Renal cortical epithelial cell (primary cell): ENCODE results near the gene SOX13. TPM values are rescaled to one million over a fixed set of nuclear protein-coding genes. Genes with fewer than 3 reads are reported as not detected.
"Not testable (repeated sequence)": the region's sequence is repeated elsewhere in the genome, so short reads cannot be mapped to it uniquely, and the experiment has no call there.

ENCODE experiments used
- DNase-seq: peaks from one replicate; pipeline ENCODE4 v3.0.0-alpha.2; 2011; ENCODE audit warnings: low read depth
- total RNA-seq: library from RNA; depleted of rRNA; stranded (reverse); fragments of >200 nt; gene quantifications from 2 replicates; pipeline ENCODE4 v1.2.3, GENCODE V29; 2014

Gene SOX13
- total RNA-seq: 3.3 and 11.5 TPM in 2 replicates

DNA sequence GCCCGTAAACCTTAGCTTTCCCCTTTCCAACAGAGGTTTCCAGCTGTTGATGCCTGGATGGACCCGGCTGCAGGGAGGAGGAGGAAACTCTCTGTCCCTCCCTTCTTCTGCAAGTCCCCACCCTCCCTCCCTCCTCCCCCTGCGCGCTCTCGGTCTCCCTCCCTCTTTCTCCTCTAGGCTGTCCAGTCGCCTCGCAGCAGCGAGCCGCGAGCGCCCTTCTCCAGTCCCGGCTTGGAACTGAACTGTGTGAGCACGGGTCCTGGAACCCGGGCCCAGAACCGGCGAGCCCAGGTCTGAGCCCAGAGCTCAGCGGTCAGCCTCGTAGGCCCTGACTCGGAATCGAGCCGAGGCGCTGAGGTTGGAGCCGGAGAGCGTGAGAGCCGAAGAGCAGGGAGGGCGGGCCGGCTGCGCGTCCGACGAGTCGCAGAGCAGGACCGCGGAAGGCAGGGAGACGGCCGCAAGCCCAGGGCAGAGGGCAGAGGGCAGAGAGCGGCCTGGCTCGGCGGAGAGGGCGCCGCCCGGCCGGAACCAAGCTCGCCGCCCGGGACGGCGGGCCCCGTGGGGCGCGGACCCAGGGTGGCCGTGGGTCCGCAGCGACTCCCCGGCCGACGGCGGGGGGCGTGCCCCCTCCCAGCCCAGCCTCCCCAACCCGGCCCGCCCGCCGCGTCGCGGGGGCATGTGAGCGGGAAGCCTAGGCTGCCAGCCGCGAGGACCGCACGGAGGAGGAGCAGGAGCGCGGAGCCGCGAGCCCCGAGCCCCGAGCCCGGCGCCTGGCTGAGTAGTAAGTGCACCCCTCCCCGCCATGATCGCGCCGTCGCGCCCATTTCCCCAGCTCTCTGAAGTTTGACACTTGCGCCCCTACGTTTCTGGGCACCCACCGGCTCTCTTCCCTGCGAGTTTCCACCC lies at the start of gene SOX13:
Gene SOX13 (plus strand): TSS at position 185 of the 906 bp plus-strand sequence. CDS start 39,801 bp downstream, outside the sequence.
- peak; percentile 75 for DNase-seq

DNA sequence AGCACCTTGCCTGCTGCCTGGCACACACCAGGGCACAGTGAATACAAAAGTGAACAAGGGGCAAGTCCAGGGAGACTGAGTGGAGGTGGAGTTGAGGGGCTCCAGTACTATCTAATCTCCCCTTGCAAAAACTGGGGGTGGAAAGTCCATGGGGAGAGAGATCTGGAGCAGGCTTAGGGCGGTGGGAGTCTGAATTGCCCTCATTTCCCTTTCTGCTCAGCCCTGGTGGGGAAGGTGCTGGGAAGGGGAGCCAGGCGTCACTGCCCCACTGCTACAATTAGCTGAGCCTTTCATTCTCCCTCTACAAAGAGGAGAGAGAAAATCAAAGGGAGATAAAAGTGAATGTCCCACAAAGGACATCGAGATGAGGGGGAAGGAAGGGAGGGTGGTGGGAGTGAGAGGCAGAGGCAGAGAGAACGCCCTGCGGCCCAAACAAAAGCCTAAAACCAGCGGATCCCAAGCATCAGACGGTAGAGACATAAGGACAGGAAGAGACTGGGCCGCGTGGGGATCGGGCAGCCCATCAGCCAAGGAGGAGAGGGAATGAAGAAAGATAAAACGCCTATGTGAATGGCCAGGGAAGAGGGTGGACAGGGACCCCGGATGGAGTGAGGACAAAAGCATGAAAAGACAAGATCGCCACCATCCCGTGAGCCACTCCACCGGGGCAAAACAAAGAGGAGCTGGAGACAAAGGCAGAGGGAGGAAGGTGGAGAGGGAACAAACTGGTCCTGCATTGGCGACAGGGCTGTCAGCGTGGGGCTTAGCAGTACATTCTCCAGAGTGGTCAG lies 46.8 kb upstream of the SOX13 start:
- DNase-seq: no peak

DNA sequence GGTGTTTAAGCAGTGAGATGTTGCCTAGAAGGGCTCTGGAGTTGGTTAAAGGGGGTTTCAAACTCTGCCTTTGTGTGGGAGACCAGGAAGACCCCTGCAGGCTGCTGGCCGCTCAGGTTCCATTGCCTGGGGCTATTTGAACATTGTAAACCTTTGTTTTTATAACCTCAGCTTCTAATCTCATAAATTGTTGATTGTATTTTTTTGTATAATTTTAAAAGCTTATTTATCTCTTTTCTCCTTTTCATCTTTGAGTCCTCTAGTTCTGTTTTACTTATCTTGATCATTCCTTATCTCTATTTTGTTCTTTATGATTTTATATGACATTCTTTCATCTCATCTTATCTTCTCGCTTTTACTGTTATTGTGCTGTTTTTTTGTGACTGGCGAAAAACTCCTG lies 45.5 kb upstream of the SOX13 start:
- DNase-seq: no peak

GRCh38 chr1:204029016-204029415 lies 43.9 kb upstream of the SOX13 start:
- no peak for DNase-seq

GRCh38 chr1:204031098-204031710 lies 41.7 kb upstream of the SOX13 start:
- DNase-seq: peak; percentile 15

DNA sequence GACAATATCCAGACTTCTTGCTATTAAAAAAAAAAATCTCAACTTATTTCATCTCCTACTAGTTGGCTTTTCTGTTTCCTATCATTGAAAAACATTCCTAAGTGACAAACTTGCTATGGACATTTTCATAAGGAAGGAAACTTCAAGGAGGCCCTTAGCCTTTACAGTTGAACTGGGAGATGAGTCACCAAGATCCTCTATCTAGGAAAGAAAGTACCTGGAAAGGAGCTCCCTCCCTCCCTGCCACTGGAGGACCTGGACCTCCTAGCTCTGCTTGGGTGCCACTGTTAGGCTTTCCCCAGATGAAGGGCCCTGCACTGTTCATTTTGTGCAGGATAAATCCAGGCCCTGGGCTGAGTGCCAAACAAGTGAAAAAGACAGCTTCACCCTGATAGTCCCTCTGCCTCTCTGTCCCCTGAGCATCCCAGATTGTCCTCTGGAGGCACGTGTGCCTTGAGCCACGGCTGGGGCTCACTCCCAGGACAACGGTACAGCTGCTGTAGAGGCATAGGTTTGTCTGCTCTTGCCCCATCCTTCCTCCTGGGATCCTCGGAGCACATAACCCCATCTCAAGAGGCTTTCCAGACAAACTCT lies 40.2 kb upstream of the SOX13 start:
- peak; percentile 34 for DNase-seq

DNA sequence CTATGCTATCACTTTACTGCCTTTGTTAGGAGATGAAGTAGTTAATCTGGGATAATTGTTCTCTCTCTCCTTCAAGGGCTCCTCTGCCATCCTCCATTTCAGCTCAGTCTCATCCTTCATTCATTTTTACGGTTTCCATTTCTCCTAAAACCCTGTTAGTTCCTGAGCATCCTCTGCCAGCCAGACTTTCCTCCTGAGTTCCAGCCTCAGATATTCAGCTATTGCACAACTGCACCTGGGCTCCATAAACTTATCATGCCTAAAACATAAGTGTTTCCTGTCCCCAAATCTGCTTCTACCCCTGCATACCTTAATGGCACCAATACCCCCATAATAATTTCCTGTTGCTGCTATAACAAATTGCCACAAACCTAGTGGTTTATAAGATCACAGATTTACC lies 39.6 kb upstream of the SOX13 start:
- no peak for DNase-seq

- DNase-seq: no peak
Measured at GRCh38 chr1:204036882-204037655, 35.8 kb upstream of the SOX13 start.

DNA sequence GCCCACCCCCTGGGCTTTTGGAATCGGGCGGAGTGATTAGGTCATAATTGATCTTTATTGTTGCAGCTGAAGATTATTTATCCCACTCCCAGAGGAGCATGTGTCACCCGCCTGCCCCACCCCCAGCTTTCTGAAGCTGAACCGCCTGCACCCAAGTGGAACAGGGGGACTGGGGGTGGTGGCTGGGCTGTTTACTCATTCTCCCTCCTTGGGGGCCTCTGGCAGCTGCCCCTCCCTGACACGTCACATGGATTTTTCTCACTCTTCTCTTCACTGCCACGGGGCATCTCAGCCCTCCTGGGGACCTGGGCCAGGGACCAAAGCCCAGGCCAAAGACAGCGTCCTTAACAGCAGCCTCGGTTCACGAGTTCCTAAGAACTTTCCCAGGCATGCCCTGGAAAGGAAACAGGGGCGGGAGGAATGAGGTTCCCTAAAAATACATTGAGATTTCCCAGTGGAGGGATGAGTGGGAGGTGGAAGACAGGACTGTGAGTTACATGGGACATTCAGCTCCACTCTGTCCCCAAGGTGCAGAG lies 31.6 kb upstream of the SOX13 start:
- DNase-seq: peak; percentile 87

GRCh38 chr1:204041803-204042505 lies 31.0 kb upstream of the SOX13 start:
- peak; percentile 52 for DNase-seq

- no peak for DNase-seq
Measured at GRCh38 chr1:204042516-204042915, 30.4 kb upstream of the SOX13 start.

DNA sequence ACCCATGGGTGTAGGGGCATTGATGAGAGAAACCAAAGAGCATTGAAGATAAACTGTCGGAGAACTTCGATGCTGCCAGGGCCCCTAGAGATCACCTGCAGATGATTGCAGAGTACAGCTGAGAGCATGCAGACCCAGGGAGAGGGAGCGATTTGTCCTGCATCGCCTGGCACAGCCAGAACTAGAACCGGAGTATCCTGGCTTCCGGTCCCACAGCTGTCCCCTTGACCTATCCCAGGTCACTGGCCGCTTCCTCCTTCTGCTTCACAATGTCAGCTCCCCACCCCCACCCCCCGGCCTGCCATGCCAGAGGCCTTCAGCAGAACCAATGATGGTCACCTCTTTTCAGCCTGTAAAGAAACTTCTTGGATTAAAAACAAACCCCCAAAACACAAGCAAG lies 29.2 kb upstream of the SOX13 start:
- no peak for DNase-seq

GRCh38 chr1:204044448-204044847 lies 28.5 kb upstream of the SOX13 start:
- DNase-seq: no peak

DNA sequence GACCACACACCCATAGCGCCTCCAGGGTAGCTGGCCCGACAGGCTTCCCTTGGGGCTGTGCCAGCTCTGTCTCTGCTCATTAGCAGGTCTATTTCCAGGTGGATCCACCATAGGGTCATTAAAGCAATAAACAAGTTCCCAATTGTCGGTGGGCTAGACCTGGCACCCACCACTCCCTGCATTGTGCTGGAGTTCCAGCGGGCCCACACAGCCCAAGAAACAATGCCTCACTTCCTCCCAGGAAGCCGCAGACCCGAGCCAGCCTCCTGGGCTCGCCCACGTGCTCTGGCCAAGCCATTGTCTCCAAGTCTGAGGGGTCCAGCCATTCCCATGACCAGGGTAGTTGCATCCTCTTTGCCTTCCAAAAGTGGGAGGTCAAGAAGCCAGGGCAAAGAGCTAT lies 27.5 kb upstream of the SOX13 start:
- DNase-seq: no peak

DNA sequence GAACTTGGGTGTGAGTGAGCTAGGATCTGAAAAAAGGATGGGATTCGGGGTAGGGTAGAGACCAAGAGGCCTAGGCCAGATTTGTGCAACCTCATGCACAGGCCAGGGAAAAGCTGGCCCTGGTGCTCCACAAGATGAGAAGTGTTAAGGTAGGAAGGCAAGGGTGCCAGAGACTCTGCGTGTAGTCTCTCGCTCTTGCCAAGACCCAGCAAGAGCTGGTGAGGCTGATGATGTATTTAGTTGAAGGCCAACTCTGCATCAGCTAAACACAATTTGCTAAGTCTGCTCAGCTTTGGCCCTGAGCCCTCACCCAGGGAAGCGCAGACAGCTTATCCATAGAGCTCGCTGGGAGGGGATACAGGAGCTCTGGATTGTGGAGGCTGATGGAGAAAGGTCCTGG lies 26.6 kb upstream of the SOX13 start:
- DNase-seq: no peak

DNA sequence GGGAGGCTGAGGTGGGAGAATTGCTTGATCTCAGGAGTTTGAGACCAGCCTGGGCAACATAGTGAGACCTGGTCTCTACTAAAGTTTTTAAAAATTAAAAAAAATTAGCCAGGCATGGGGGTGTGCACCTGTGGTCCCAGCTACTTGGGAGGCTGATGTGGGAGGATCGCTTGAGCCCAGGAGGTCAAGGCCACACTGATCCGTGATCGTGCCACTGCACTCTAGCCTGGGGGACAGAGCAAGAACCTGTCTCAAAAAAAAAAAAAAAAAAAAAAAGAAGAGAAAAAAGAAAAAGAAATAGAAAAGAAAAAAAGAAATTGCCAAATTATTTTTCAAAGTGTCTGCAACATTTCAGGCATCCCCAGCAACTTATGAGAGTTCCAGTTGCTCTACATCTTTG lies 24.1 kb upstream of the SOX13 start:
- not testable (repeated sequence) for DNase-seq

DNA sequence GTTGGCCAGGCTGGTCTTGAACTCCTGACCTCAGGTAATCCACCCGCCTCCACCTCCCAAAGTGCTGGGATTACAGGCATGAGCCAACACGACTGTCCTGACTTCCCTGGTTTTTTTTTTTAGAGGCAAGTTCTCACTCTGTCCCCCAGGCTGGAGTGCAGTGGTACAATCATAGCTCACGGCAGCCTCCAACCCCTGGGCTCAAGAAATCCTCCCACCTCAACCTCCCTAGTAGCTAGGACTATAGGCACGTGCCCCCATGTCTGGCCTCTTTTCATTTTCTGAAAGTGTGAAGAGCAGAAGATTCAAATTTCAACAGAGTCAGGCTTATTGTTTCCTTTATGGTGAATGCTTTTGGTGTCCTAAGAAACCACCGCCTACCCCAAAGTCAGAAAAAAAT lies 21.7 kb upstream of the SOX13 start:
- no peak for DNase-seq

- no peak for DNase-seq
Measured at GRCh38 chr1:204051718-204052117, 21.2 kb upstream of the SOX13 start.

GRCh38 chr1:204053893-204054292 lies 19.0 kb upstream of the SOX13 start:
- no peak for DNase-seq

DNA sequence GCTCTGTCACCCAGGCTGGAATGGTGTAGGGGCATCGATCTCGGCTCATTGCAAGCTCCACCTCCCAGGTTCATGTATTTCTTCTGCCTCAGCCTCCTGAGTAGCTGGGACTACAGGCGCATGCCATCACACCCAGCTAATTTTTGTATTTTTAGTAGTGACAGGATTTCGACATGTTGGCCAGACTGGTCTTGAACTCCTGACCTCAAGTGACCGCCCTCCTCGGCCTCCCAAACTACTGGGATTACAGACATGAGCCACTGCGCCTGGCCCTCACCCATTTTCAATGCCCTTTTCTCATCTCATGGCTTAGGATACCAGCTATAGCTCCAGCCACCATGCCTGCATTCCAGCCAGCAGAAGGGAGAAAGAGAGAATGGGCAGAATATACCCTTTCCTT lies 12.9 kb upstream of the SOX13 start:
- DNase-seq: no peak
